Uterus (tissue), 2 donors: ENCODE measurements around the gene JPH4.

ENCODE experiments used
- CTCF ChIP-seq, 4 experiments: fragments of 200-600 bp in 2 of 4; fragments of 450-650 bp in 2 of 4; sonication (generic) in 2 of 4; IDR thresholded peaks; one replicate each; pipeline ENCODE4 v1.5.1; 2016 to 2019; ENCODE audit warnings: antibody characterized with exemption in 4 of 4, mild to moderate bottlenecking in 2 of 4, moderate library complexity in 1 of 4
- POLR2A ChIP-seq, 2 donors: fragments of 450-650 bp; IDR thresholded peaks; one replicate each; pipeline ENCODE4 v1.6.1; 2016; ENCODE audit warnings: antibody characterized with exemption in 2 of 2, mild to moderate bottlenecking in 1 of 2, moderate library complexity in 1 of 2

- TF ChIP-seq CTCF (IDR thresholded peaks at IDR 0.05) (no peak), POLR2A (IDR thresholded peaks at IDR 0.05) (no peak)
Measured at GRCh38 chr14:23564876-23565275, 13.7 kb downstream of the JPH4 start.
